Stimulated activated CD4-positive, alpha-beta T cell treated with anti-CD3 and anti-CD28 coated beads, Interleukin-1b, Interleukin-23, amount 100 ng/mL, for 1 hour (primary cell): ENCODE results near the gene GPR139.

Experiments
- DNase-seq, 2 donors: peaks; one replicate each; pipeline ENCODE4 v3.0.0-alpha.2; 2020; ENCODE audit warnings: low read depth in 2 of 2

GPR139 gene

DNA sequence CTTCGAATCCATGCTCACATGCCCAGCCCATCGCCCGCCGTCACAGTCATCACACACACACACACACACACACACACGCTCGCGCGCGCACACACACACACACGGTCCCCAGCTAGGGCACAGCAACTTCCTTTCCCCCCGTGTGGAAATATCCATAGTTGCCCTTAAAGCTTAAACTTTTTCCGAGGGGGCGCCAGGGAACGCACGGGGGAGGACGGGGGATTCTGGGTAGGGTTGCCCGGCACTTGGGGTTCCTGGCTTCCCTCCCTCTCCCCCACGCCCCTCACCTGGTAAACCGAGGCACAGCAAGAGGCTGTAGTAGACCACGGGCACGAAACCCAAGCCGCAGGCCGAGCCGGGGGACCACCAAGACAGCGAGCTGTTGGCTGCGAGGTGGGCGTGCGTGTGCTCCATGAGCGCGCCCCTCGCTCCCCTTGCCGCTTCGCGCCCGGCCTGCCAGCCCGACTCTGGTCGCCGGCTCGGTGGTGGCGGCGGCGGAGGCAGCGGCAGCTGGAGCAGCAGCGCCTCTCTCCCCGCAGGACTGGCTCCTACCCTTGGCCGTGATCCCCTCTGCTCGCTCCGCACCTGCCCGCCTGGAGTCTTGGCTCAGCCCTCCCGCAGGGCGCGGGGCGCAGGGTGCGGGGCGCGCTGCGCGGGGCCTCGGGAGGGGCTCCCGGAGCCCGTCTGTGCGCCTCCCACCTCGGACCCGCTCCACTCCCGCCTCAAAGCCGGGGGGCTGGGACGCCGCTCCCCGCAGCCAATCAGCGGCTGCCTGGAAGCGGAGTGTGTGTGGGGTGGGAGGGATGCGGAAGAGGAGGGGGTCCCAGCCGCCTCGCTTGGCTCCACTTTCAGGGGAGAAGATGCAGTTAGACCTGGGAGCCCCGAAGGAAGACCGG is at the start of gene GPR139:
GPR139 (minus strand) TSS at position 688 of the 896 bp plus-strand sequence; CDS start at position 414, 274 bp downstream.
- no peak for DNase-seq

GRCh38 chr16:20122011-20122410 is 48.3 kb upstream of the GPR139 start:
- no peak for DNase-seq

- no peak for DNase-seq
These were observed 40.7 kb upstream of the GPR139 start for GRCh38 chr16:20114356-20114755.

DNA sequence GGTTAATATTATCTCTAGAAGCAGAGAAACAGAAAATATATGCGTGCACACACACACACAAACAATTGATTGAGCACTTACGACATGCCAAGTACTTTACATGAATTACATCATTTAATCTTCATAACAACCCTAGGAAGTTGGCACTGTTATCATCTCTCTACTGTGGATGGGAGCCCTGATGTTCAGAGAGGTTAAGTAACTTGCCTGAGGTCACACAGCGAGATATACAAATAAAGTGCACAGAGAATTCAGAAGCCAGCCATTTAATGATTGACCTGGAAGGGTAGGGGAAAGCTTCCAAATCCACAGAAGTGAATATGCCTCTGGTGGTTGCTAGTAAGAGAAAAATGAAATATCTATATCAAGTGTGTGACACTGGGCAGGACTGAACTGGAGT is 37.5 kb upstream of the GPR139 start:
- DNase-seq: no peak

- DNase-seq: no peak
These were observed 33.4 kb upstream of the GPR139 start for GRCh38 chr16:20107083-20107482.

- DNase-seq: no peak
These were observed 31.0 kb upstream of the GPR139 start for GRCh38 chr16:20104563-20105183.

GRCh38 chr16:20102521-20102920 is 28.8 kb upstream of the GPR139 start:
- no peak for DNase-seq

GRCh38 chr16:20102021-20102420 is 28.3 kb upstream of the GPR139 start:
- DNase-seq: no peak

- DNase-seq: no peak
These were observed 25.7 kb upstream of the GPR139 start for GRCh38 chr16:20099375-20099774.

- no peak for DNase-seq
These were observed 20.5 kb upstream of the GPR139 start for GRCh38 chr16:20094157-20094556.

DNA sequence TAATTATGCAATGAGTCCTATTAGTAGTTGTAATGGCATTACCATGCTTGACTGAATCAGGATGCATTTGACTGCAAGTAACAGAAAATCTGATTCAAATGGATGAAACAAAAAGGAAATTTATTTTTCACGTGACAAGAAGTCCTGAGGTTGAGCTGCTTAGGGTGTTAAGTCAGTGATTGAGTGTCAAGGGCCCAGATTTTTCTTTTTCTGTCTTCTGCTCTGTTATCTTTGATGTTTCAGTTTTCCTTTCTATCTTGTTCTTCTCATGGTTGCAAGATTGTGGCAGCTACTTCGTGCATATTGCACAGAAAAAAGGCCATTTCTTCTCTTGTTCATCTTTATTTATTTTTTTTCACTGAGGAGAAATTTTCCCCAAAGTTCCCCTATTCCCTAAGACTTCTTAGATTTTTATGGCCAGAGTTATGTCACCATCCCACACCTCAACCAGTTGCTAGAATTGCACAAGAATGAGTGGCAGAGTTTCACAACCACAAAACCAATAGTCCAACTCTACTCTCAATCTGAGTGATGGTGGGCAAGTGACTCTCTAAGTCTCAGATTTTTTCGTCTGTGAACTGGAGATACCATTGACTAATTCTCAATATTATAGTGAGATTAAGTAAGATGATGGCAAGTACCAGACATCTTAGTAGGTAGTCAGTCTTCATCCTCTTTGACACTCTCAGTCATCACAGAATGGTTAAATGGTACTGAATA is 15.7 kb upstream of the GPR139 start:
- no peak for DNase-seq

DNA sequence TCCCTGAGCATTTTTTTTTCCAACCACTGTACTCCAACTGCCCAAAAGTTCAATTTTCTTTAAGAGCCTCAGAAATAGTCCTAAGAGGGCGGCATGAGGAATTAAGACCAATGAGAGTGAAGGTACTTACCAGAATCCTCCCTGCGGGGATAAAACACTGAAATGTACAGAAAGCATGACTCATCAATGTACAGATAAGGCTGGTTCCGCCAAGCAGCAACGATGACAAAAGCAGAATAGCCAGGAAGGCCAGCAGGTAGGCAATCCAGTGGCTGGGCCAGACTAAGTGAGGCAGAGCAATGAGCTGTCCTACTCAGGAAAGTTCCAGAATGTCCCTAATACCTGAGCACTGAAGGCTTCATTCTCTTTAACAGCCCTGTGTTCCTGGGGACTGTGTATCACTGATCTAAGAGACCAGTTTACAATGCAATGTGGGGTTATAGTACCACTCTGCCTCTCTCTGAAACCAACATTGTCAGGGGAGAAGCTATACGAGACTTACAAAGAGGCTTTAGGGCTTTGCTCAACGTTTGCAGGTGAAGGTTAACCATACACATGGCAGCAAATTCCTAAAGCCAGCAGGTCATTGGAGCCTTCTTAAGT is 11.0 kb upstream of the GPR139 start:
- DNase-seq: no peak

DNA sequence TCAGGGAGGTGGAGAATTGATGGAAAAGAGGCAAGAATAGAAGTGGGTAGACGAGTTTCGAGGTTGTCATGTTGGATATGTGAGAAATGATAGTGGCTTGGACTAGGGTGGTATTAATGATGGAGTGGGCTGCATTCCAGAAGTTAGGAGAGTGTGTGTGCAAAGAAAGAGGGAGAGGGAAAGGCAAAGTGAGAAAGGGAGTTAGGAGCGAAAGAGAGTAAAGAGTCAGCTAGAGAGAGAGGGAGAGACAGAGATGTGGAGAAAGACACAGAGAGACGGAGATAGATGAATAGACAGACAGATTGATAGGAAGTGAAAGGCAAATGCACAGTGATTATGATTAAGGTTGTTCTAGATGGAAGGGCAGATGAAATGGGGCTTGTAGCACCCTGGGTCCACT is 5.4 kb upstream of the GPR139 start:
- no peak for DNase-seq

DNA sequence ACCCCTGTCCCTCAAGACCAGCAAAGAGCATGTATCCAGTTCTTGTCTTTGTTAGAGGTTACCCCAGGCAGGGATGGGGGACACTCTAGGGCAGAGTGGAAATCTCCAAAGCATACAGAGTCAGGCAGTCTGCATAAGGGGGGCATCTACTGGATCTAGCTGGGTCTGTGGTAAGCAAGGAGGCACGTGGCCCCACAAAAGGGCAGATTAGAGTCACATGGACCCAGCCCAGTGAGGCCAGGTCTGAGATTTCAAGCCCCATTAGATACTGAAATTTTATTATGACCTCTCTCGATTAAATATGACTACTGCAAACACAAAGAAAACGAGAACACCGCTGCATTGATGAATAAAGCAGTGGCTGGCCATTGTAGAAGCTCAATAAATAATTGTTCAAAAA is 1.6 kb upstream of the GPR139 start:
- no peak for DNase-seq

DNA sequence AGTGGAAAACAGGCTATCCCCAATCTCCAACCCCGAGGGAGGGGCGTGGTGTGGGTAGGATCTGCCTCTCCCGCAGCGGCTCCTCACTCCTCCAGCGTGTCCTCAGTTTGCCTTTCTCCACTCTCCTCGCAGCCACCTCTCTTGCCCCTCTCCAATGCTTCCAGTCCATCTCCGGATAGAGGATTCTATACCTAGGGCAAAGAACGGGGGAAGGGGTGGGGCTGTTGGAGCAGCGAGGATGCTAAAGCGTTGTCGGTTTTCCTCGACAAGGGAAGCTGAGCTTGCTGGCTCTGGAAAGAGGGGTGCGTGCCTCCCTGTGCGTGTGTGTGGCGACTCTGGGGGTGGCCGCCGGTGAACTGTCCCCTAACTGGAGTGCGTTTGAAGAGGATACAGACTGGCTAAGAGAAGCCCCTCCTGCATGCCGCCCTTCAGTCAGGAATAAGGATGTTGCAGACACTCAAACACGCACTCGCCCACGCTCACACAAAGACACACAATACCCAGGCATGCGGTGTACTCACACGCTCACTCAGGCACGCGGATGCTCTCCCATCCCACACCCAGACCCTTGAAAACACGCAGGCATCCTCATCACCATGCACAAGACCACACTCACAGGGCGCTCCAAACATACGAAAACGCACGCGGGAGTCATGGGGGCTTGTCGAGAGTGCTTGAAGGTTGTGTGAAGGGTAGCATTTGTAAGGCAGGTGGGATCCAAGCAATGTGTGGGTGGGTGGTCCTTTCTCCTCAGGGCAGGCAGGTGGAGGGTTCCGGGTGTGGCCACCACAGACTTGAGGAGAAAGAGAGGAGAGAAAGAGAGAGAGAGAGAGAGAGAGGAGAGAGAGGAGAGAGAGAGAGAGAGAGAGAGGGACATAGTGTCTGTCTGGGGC is 655 bp upstream of the GPR139 start:
- DNase-seq: no peak

GRCh38 chr16:20072874-20073202 is 852 bp downstream of the GPR139 start:
- DNase-seq: no peak

DNA sequence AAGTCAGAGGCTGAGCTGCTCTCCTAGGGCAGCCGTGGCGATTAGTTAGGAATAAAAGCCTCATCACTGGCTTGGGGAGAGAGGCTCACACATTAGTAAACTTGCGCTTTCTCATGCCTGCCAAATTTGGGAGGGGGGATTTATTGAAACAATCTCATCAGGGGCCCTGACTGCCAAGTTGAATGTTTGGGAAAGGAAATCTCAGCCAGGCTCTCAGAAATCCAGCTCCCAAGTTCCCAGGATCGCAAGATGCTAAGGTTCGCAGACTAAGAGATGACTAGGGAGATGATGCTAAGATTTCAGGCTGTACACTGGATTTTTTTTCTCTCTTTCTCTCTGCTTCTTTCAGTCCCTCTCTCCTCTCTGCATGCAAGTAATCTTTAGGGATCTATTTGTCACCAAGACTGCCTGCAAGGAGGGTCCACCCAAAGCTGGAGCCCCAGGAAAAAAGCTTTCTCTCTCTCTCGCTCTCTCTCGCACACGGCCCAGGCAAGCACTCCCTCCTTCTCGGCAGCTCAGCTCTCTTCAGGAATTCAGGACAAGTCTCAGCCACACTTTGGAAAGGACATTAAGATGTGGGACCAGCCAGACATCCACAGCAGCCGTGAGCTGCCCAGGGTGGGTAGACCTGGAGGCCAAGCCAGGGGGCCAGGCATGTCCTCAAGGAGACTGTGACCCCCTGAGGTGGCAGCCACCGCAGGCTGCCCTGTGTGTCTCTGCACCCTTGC is 1.4 kb downstream of the GPR139 start:
- no peak for DNase-seq

DNA sequence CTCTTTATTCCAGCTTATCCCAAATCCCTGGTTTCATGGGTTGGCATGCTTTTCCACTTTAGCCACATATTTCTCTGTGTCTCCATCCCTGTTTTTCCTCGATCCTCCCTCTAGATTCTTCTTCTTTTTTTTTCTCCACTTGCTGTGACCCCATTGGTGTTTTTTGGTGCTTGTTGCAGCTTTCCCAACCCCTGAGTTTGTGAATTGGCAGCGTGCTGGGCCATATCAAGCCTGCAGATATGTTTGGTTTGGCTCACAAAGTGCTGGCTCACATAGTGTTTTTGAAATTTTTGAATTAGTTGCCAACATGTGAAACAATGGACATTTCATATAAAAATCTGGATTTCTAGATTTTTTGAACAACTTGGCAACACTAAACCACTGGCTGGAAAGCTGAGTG is 8.8 kb downstream of the GPR139 start:
- no peak for DNase-seq

DNA sequence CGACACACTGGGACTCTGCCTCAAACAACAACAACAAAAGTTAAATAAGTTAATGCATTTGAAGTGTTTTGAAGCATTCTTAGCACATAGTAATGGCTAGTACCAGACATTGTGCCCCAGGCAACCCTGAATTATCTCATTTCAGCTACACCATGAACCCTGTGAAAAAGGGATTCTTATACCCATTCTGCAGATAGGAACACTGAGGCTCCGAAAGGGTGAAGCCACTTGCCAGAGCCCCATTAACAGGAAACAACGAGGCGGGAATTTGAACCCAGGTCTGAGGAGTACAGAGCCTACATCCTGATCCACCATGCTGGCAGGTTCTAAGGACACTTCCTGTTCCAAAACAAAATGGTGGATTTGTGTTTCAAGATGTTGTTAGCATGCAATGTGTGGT is 9.2 kb downstream of the GPR139 start:
- no peak for DNase-seq

- DNase-seq: no peak
These were observed 12.6 kb downstream of the GPR139 start for GRCh38 chr16:20061132-20061531.

- DNase-seq: no peak
These were observed 17.3 kb downstream of the GPR139 start for GRCh38 chr16:20056436-20056835.
